ENCODE results near the gene BCAR1.
A peak's percentile ranks its signal among the peaks of the same experiment; 100 is the strongest.

BCAR1 gene

GRCh38 chr16:75230471-75231110, 20.8 kb downstream of the BCAR1 start:
- peaks cover 23 to 30% of the 10 kb centered on the region in 2 donors for H3K36me3 ChIP-seq (ENCODE audit: control insufficient read depth in 2 of 2, insufficient read depth in 2 of 2, low read length in 2 of 2)
- H3K4me1 ChIP-seq (ENCODE audit: control insufficient read depth, insufficient read depth, low read length) = peaks cover 19% of the 10 kb centered on the region
- H3K27me3 ChIP-seq (ENCODE audit: control insufficient read depth in 1 of 2, insufficient read depth in 2 of 2, low read length in 2 of 2) = no peaks in the 10 kb centered on the region
- no peak overlapping the region for H3K27ac ChIP-seq (ENCODE audit: low read length)
- peak overlapping the region in 1 of 2 donors; percentile 36 for H3K9ac ChIP-seq (ENCODE audit: low read length in 2 of 2)
- H3K4me3 ChIP-seq (ENCODE audit: low read length in 2 of 2) = no peak overlapping the region
- H3K9me3 ChIP-seq (ENCODE audit: control insufficient read depth in 2 of 2, low read length in 2 of 2) = no peaks in the 10 kb centered on the region

GRCh38 chr16:75229172-75230031, 22.0 kb downstream of the BCAR1 start:
- H3K36me3 ChIP-seq (ENCODE audit: control insufficient read depth in 2 of 2, insufficient read depth in 2 of 2, low read length in 2 of 2) = peaks cover 23 to 25% of the 10 kb centered on the region in 2 donors
- no peak overlapping the region for H3K9ac ChIP-seq (ENCODE audit: low read length in 2 of 2)

DNA sequence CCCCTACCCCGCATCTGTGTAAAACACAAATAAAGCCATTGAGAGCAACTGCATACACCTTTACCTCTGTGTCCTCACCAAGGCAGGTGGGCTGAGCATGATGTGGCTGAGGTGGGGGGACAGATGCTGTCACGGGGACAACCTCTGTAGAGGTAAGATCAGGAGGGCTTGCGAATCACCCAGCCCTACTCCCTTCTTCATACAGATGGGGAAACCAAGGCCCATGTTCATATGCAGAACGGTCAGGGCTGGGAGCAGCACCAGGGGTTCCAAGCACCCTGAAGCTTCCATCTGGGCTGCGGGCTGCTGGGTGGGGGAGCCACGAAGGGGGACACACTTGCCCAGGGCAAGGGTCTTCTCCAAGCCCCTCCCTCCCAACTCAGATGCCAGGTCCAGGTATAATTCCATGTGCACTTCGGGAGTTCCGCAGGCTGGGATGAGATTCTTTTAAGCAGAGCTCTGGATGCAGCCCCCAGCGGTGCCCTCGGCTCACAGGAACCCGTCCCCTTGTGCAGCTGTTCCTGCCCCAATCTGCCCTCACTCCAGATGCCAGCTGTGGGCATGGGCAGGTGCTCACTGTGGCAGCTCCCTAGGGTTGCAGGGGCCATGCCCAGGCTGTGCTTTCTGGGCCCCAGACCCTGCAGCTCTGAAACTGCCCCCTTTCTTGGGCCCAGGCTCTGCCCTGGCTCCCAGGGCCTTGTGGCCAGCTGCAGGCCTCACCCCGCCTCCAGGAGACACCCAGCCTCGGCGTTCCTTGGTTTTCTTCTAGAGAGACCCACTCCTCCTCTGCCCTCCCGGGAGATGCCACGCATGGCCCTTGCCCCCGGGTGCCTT, 23.1 kb downstream of the BCAR1 start:
- peaks cover 4% of the 10 kb centered on the region for H3K4me1 ChIP-seq (ENCODE audit: control insufficient read depth, insufficient read depth, low read length)
- H3K27ac ChIP-seq (ENCODE audit: low read length) = no peak overlapping the region
- peaks cover 21 to 25% of the 10 kb centered on the region in 2 donors for H3K36me3 ChIP-seq (ENCODE audit: control insufficient read depth in 2 of 2, insufficient read depth in 2 of 2, low read length in 2 of 2)
- H3K4me3 ChIP-seq (ENCODE audit: low read length in 2 of 2) = no peak overlapping the region
- H3K27me3 ChIP-seq (ENCODE audit: control insufficient read depth in 1 of 2, insufficient read depth in 2 of 2, low read length in 2 of 2) = peaks cover 4 to 7% of the 10 kb centered on the region in 2 donors
- no peak overlapping the region for H3K9ac ChIP-seq (ENCODE audit: low read length in 2 of 2)
- H3K9me3 ChIP-seq (ENCODE audit: control insufficient read depth in 2 of 2, low read length in 2 of 2) = no peaks in the 10 kb centered on the region

More at GRCh38 chr16:75229172-75230031, 22.0 kb downstream of the BCAR1 start:
- H3K27ac ChIP-seq (ENCODE audit: low read length) = no peak overlapping the region
- peaks cover 15% of the 10 kb centered on the region for H3K4me1 ChIP-seq (ENCODE audit: control insufficient read depth, insufficient read depth, low read length)
- H3K4me3 ChIP-seq (ENCODE audit: low read length in 2 of 2) = no peak overlapping the region
- H3K27me3 ChIP-seq (ENCODE audit: control insufficient read depth in 1 of 2, insufficient read depth in 2 of 2, low read length in 2 of 2) = peaks cover 4 to 6% of the 10 kb centered on the region in 2 donors
- no peaks in the 10 kb centered on the region for H3K9me3 ChIP-seq (ENCODE audit: control insufficient read depth in 2 of 2, low read length in 2 of 2)

DNA sequence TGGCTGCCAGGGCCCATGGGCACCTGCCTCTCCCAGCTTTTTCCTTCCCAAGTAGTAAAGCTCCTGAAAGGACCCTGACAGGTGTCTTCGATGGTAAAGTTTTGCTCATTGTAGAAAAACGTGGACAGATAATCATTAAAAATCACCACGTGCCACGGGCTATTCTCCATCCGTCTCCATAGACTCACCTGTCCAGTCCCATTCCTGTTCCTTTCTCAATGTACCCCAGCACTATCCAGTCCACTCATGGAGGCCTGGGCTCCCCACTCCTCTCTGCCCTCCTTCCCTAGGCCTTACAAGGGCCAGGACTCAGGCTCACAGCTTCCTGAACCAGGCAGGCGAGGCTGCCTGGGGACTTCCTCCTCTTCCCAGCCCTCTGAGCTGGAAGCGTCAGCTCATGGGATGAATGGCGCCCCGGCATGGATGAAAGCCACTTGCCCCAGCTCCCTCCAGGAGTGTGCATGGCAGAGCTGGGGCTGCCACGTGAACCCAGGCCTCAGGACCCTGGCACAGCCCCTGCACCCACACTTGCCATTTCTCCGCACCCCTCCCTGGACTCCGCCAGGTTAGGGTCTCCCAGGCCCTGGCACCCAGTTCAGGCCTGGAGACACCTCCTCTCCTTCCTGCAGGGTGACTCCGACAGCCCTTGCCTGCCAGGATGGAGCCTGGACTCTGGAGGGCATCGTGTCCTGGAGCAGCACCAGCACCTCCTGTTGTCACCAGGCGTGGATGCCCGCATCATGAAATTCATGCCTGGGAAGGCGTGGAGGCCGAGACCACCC, 23.9 kb downstream of the BCAR1 start:
- H3K9ac ChIP-seq (ENCODE audit: low read length in 2 of 2) = no peak overlapping the region
- H3K9me3 ChIP-seq (ENCODE audit: control insufficient read depth in 2 of 2, low read length in 2 of 2) = no peaks in the 10 kb centered on the region
- no peak overlapping the region for H3K27ac ChIP-seq (ENCODE audit: low read length)

DNA sequence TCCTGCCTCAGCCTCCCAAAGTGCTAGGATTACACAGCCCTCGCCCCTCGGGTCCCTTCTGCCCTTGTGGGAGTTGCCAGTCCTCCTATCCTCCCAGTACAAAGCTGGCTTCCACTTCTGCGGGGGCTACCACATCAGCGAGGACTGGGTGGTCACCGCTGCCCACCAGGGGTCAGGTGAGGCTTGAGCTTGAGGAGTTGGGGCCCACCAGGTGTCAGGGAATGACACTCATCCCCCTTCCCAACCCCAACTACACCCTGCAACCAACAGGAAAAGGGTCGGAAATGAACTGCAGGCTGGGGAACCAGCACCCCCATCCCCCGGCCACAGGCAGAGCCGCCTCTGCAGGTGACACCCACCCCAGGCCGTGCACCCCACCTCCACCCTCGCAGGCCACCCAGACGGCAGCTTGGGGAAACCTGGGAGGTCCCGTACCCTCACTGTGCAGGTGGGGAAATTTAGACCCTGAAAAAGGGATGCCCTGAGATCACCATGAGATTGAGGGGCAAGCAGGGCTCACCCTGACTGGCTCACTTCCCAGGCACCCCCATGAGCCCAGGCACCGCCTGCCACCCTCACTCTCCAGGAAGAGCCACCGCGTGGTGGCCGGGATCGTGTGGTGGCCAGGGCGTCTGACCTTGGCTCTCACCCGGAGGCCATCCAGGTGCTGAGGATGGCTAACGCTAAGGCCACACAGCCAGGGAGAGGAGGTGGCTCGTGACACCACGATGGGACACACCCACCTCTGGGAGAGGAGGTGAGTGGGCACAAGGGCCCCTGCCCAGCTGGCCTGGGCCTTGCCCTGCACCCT, 24.7 kb downstream of the BCAR1 start:
- Histone ChIP-seq H3K36me3 (ENCODE audit: control insufficient read depth in 2 of 2, insufficient read depth in 2 of 2, low read length in 2 of 2) (peaks cover 15 to 18% of the 10 kb centered on the region in 2 donors), H3K27ac (ENCODE audit: low read length) (no peak overlapping the region), H3K27me3 (ENCODE audit: control insufficient read depth in 1 of 2, insufficient read depth in 2 of 2, low read length in 2 of 2) (peaks cover 4 to 7% of the 10 kb centered on the region in 2 donors), H3K9me3 (ENCODE audit: control insufficient read depth in 2 of 2, low read length in 2 of 2) (no peaks in the 10 kb centered on the region), H3K4me1 (ENCODE audit: control insufficient read depth, insufficient read depth, low read length) (peaks cover 3% of the 10 kb centered on the region), H3K4me3 (ENCODE audit: low read length in 2 of 2) (no peak overlapping the region), H3K9ac (ENCODE audit: low read length in 2 of 2) (no peak overlapping the region)

More for the DNA sequence above, 23.9 kb downstream of the BCAR1 start:
- Histone ChIP-seq H3K36me3 (ENCODE audit: control insufficient read depth in 2 of 2, insufficient read depth in 2 of 2, low read length in 2 of 2) (peaks cover 18 to 21% of the 10 kb centered on the region in 2 donors), H3K27me3 (ENCODE audit: control insufficient read depth in 1 of 2, insufficient read depth in 2 of 2, low read length in 2 of 2) (peaks cover 4 to 7% of the 10 kb centered on the region in 2 donors), H3K4me1 (ENCODE audit: control insufficient read depth, insufficient read depth, low read length) (peaks cover 3% of the 10 kb centered on the region), H3K4me3 (ENCODE audit: low read length in 2 of 2) (no peak overlapping the region)

DNA sequence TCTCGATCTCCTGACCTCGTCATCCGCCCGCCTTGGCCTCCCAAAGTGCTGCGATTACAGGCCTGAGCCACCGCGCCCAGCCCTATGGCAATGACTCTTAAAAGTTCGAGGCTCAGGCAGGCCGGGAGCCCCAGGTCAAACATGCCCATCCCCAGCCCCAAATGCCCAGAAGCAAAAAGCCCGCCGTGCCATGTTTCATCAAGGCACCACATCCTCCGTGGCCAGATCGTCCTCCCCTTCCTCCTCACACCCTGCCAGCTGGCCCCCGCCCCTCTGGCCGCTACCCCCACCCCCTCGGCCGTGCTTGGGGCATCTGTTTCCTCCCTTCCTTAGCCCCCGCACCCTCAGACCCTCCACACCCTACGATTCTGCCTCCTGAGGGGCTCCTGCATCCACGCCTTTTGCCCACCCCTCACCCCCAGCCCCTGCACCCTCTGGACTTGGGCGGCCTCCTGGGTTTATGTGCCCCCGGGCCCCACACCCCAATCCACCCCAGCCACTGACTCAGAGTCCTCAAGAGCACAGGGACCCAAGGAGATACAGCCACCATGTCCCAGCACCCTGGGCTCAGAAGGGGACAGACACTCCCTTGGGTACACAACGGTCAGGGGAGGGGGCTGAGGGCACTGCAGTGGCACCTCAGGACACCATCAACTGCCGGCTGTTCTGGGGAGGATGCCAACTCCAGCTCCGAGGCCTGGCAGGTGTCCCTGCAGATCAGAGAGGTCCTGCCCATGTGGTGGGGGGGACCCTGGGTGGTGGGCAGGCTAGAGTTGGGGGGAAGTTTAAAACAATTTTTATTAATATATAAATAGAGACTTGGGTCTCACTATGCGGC, 25.5 kb downstream of the BCAR1 start:
- no peak overlapping the region for H3K27ac ChIP-seq (ENCODE audit: low read length)
- peaks cover 3% of the 10 kb centered on the region for H3K4me1 ChIP-seq (ENCODE audit: control insufficient read depth, insufficient read depth, low read length)
- H3K9me3 ChIP-seq (ENCODE audit: control insufficient read depth in 2 of 2, low read length in 2 of 2) = no peaks in the 10 kb centered on the region
- H3K4me3 ChIP-seq (ENCODE audit: low read length in 2 of 2) = no peak overlapping the region
- peaks cover 4 to 7% of the 10 kb centered on the region in 2 donors for H3K27me3 ChIP-seq (ENCODE audit: control insufficient read depth in 1 of 2, insufficient read depth in 2 of 2, low read length in 2 of 2)
- peaks cover 15 to 18% of the 10 kb centered on the region in 2 donors for H3K36me3 ChIP-seq (ENCODE audit: control insufficient read depth in 2 of 2, insufficient read depth in 2 of 2, low read length in 2 of 2)
- H3K9ac ChIP-seq (ENCODE audit: low read length in 2 of 2) = no peak overlapping the region

DNA sequence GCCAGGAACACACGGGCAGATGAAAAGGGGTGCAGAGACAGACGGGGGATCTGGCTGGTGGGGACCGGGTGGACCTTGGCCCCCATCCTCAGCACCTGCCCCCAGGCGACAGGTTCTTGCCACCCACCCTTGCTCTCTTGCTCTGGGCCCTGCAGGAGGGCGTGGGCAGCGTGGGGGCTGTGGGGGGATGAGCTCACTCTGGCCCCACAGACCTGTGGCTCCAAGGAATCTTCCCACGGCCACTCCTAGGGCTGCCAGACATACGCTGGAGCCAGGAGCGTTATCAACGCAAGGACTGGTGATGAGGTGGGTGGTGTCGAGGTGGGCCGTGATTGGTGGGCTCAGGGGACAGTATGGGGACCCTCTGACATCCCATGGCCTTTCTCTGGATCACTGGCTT, 26.3 kb downstream of the BCAR1 start:
- Histone ChIP-seq H3K27ac (ENCODE audit: low read length) (no peak overlapping the region), H3K9ac (ENCODE audit: low read length in 2 of 2) (no peak overlapping the region), H3K4me1 (ENCODE audit: control insufficient read depth, insufficient read depth, low read length) (peaks cover 3% of the 10 kb centered on the region), H3K9me3 (ENCODE audit: control insufficient read depth in 2 of 2, low read length in 2 of 2) (no peaks in the 10 kb centered on the region), H3K36me3 (ENCODE audit: control insufficient read depth in 2 of 2, insufficient read depth in 2 of 2, low read length in 2 of 2) (peaks cover 14 to 15% of the 10 kb centered on the region in 2 donors), H3K4me3 (ENCODE audit: low read length in 2 of 2) (no peak overlapping the region), H3K27me3 (ENCODE audit: control insufficient read depth in 1 of 2, insufficient read depth in 2 of 2, low read length in 2 of 2) (peaks cover 4 to 7% of the 10 kb centered on the region in 2 donors)

GRCh38 chr16:75224306-75225082, 26.9 kb downstream of the BCAR1 start:
- Histone ChIP-seq H3K9ac (ENCODE audit: low read length in 2 of 2) (no peak overlapping the region), H3K36me3 (ENCODE audit: control insufficient read depth in 2 of 2, insufficient read depth in 2 of 2, low read length in 2 of 2) (peaks cover 8 to 9% of the 10 kb centered on the region in 2 donors), H3K9me3 (ENCODE audit: control insufficient read depth in 2 of 2, low read length in 2 of 2) (no peaks in the 10 kb centered on the region), H3K4me1 (ENCODE audit: control insufficient read depth, insufficient read depth, low read length) (peaks cover 3% of the 10 kb centered on the region), H3K4me3 (ENCODE audit: low read length in 2 of 2) (no peak overlapping the region), H3K27me3 (ENCODE audit: control insufficient read depth in 1 of 2, insufficient read depth in 2 of 2, low read length in 2 of 2) (peaks cover 4 to 7% of the 10 kb centered on the region in 2 donors), H3K27ac (ENCODE audit: low read length) (no peak overlapping the region)

All from stomach smooth muscle (tissue), 2 donors.